GM19351 (cell line): ENCODE data around the gene SHISAL1.
"Not testable (repeated sequence)": the region's sequence is repeated elsewhere in the genome, so short reads cannot be mapped to it uniquely, and the experiment has no call there.

Experiments
- ATAC-seq: cut with Tn5 transposase; IDR thresholded peaks from one replicate; pipeline ENCODE4 v1.9.1; 2021; ENCODE audit warnings: mild to moderate bottlenecking, moderate library complexity; ENCODE audit not compliant: unreplicated experiment

The SHISAL1 gene

DNA sequence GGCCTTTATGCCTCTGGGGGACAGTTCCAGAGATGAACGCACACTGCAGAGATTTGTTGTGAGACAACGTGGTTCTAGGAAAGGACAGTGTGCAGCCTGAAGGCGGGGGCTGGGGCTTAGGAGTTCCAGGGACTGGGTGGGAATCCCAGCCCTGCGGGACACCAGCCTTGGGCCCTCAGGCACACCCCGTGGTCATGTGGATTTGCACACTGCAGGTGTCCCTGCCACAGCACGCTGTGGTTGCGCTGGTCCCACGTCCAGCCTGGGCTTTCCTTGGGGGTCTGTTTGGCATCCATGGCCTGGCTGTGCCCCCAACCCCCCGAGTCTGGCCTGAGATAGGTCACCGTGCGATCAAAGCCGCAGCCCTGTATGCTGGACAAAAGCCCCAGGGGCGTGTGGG is 7.3 kb downstream of the SHISAL1 start:
- ATAC-seq: no peak

DNA sequence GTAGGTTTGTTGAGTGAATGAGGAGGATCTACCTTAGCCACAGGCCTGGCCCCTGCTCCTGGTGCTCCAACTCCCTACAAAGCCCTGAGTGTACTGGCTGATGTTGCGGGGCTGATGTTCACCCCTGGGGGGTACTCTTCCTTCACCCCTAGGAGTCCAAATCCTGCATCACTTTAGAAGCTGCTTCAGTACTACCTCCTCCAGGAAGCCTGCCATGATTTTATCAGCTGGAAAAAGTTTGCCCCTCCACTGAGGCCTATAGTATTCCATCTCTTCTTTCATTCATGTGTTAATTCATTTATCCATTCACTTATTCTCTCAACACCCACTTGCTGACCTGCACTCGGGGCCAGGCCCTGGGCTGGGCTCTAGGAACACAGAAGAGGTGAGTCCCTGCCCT is 7.8 kb downstream of the SHISAL1 start:
- no peak for ATAC-seq

DNA sequence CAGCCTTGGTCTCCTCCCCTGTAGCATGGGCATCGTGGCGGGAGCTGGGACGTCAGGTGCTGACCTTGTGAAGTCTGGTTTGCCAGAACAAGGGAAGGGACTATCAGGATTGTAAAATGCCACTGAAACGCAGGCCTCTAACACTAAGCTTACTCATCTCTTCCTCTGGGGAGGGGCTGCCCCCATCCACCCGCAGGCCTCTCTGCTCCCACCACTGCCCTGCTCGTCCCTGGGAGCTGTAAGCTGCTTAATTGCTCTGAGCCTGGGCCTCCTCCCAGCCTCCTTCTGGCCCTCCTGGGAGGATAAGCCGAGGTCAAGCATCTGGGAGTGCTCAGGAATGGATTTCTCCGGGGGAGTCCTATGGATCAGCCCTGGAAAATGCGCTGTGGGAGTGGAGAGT is 8.4 kb downstream of the SHISAL1 start:
- ATAC-seq: no peak

DNA sequence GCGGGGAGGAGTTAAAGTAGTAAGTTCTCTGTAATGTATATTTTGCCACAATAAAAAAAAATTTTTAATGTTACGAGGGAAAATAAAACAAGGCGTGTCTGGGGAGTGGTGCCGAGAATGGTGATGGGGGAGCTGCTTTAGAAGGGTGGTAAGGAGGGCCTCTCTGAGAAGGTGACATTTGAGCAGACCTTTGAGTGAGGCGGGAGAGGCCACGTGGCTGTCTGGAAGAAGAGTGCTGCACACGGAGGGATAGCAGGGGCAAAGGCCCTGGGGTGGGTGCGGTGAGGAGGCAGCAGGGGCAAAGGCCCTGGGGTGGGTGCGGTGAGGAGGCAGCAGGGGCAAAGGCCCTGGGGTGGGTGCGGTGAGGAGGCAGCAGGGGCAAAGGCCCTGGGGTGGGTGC is 10.4 kb downstream of the SHISAL1 start:
- ATAC-seq: not testable (repeated sequence)

DNA sequence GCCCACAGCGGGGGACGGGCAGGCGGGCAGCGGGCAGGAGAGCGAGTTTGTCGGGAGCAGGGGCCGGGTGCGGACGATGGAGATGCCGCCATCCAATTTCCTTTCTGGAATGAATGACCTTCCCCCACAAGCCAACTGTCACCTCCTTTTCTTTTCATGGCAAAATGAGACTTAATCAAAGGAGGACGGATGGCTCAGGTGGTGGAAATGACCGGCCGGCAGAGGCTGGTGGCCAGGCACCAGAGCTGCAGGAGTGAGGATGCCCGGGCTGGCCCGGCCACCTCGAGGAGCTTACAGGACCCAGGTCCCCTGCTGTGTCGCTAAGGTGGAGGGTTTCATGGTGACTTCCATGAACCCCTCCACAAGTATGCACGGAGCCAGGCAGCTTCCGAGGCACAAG is 11.7 kb downstream of the SHISAL1 start:
- no peak for ATAC-seq

DNA sequence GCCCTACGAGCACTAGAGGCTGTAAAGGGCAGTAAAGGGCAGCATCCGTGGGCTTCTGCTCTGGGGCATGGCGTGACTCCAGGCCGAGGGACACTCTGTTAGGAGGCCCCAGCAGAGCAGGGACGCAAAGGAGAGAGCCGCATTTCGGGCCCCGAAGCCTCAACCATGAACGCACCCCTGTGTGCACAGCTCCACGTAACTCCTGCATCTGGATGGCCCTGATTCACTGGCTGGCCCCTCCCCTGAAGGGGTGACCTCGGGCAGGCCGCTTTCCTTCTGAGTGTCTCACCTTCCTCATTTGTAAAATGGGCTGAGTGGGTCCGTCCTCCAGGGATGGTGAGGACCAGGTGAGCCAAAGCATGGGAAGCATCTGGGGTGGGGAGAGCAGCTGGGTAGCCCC is 13.6 kb downstream of the SHISAL1 start:
- no peak for ATAC-seq

DNA sequence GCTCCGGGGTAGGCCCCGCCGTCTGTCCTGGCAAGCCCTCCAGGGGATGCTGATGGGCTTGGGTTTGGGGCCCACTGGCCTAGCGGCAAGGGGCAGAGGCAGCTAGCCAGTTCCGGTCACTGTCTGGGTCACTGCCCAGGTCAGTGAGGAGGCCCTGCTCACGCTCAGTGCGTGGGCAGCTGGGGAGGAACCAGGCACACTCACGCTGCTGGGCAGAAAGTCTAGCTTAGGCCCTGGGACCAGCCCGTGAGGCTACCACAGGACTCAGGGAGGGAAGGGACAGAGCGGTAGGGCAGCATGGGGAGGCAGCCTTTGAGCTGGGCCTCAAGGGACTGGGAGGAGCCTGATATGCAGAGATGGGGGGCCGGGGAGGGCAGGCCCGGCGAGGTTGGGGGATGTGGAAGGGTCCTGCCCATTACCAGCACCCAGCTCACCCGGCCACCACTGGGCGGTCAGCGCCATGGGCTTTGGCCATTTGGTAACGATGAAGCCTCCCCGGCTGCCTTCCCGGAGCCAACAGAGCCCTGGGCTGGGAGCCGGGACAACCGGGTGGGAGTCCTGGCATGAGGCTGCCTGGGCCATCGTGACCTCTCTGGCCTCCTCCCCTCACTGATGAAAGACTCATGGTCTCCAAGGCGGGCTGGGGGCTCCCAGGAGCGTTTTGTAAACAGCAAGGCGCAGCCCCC is 14.2 kb downstream of the SHISAL1 start:
- ATAC-seq: no peak

DNA sequence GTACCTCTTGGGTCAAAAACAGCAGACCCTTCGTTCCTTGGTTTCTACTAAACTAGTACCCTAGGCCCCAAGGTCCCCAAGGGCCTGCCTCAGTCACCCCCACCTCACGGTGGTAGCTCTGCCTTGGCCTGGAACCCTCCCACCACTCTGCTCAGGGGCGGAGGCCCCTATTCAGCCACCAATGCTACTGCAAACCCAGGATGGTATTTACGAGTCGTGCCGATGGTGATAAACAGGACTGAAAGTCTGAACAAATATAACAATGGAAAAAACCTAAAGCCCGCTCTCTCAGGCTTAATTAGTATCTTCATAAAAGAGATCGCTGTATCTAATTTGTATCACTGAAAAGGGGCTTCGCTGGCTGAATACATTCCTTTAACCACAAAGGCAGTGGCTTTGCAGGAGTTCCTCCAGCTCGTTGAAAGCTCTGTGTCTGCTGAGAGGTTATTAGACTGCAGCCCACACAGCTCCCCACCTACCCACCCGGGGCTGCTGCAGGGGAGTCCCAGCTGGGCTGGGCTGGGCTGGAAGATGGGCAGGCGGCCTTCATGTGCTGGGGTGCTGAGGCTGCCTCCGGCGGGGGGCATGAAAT is 15.2 kb downstream of the SHISAL1 start:
- no peak for ATAC-seq

DNA sequence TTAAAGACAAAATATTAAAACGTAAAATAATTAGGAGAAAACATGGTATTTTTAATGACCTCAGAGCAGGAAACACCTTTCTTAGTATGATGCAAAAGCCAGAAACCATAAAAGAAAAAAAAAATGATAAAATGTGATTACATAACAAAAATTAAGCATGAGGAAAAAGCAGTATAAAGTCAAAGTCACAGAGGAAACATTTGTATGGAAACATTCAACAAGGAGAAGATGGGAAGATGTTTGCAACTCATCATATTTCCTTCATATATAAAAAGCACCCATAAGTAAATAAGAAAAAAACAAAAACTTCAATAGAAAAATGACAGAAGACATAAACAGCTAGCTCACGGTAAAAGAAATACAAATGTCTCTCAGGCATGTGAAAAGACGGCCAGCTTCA is 17.3 kb downstream of the SHISAL1 start:
- no peak for ATAC-seq

DNA sequence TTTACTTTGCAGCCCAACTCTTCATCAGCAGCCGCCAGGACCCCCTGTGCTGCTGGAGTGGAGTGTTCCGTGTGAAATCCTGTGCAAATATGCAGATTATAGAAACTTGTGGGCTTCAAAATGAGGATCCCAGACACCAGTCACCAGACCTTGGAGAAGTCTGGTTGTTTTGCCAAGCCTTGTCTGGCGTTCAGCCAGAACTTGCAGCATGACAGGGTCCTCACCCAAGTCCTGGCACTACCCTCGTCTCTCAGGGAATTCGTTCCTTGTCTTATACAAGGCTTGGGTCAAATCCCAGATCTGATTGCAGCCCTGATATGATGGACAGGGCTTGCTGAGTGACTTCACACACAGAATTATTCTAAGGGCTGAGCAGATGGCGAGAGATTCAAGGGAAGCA is 18.9 kb downstream of the SHISAL1 start:
- ATAC-seq: no peak

DNA sequence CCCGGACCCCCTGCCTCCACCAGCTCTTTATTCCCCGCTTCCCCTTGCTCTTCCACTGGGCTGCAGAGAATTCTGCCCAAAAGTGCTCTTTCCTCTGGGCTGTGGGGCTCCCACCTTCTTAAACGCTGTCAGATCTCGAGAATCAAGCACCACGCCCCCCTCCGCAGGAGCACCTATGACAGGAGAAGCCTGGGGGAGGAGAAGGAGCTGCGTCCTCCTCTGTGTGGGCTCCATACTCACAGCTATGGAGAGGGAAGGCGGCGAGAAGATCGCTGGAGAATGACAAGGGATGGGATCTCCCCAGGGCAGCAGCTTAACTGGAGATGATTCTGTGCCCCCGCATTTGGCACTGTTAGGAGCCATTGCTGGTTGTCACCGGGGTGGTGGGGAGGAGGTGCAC is 19.7 kb downstream of the SHISAL1 start:
- no peak for ATAC-seq

DNA sequence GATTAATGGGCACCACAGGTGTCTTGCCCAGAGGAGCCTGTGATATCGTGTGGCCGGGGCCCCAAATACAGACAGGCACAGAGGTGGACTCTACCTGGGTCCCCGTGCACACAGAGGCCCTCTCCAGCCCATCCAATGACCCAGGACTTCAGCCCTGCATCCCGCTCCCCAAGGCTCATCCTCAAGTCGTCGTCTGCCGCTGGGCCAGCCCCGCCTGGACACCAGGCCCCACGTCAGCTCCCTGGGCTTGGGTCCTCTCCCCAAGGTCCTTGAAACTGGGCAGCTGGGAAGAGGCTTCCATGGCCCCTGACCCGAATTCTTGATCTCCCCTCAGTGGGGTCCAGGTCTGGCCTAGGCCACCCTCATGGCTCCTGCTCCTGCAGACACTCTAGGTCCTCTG is 20.2 kb downstream of the SHISAL1 start:
- ATAC-seq: no peak

DNA sequence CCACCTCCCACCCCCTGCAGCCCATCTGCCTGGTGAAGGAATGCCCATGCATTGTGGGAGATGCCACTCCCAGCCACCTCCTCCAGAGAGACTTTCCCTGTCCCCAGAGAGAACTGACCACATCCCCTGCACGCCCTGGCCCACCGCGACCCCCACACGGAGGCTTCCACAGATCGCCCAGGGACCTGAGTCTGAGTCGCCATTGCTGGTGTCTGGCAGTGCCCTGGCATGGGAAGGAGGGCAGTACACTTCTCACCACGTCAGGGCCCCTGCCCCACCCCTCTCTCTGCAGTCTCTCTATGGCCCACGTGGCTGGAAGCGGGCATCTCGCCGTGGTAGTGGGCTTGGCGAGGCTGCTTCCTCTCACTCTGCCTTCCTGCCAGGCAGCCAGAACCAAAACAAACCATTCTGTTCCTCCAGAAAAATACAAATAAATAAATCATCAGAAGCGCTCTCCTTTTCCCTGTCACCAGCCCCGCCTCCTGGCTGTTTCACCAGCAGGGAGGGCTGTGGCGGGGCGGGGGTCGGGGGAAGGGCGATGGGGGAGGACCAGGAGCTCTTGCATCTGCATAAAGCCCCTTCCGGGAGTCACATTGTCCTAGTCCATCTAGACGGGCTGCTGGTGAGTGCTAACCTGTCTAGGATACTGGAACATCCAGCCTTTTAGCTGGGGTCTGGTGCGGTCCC is 20.9 kb downstream of the SHISAL1 start:
- no peak for ATAC-seq

DNA sequence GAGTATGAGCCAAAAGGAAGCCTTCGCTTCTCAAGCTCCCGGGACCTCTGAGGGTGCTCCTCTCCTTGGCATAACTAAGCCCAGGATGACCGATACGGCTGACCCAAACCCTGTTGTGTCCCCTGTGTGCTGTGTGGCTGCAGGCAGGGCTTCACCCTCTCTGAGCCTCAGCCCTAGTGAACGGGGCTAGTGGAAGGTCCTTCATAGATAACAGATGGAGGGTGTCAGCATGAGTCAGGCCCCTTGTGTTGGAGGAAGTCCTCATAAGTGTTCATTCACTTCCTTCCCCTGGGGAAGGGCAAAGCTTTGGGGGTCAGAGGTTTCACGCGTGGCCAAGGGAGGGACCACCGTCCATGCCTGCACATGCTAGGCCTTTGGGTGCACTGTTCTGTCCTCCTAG is 21.5 kb downstream of the SHISAL1 start:
- ATAC-seq: no peak

DNA sequence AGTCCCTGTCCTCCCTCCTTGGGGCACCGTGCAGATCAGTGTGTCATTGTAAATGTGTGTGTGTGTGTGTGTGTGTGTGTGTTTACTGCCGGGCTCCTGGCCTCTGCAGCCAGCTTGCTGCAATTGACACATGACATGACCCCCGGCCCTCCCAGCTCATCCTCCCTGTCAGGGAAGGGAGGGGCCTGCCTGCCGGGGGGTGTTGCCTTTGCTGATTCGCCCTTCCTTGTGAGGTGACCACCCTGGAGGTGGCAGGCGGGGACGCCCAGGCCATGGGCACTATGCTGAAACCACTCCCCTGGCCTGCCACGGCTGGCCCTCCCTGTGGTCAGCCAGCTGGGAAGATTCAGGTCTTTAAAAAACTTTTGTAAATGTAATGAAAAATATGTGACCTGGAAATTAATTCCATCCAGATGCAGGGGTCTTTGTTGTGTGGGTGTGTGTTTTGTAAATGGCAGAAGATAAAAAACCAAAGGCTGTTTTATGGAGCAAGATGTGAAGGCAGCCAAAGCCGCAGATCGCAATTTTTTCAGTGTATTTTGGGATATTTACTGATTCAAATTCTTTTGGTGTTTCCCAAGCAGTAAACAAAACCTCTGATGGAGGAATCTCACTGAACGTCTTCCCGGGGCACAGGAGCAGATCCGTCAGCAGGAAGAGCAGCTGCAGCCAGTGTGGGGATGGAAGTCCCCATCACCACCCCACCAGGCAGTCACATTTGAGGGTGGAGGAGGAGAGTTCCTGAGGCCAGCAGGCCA is 23.2 kb downstream of the SHISAL1 start:
- no peak for ATAC-seq

DNA sequence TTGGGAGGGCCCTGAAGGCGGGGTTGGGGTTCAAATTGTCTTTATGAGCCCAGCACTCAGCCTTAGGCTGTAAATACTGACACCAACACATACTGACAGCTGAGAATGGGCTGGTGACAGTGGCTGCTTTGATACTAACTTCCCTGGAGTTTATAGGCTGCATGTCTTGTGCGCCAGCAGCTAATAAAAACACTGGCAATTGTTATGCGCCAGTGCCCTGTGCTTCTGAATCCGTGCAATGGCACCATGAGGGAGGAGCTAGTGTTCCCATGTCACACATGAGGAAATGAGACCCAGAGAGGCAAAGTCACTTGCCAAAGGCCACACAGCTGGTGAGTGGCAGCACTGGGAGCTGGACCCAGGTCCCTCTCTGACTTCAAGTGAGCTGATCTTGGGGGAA is 23.8 kb downstream of the SHISAL1 start:
- ATAC-seq: no peak

DNA sequence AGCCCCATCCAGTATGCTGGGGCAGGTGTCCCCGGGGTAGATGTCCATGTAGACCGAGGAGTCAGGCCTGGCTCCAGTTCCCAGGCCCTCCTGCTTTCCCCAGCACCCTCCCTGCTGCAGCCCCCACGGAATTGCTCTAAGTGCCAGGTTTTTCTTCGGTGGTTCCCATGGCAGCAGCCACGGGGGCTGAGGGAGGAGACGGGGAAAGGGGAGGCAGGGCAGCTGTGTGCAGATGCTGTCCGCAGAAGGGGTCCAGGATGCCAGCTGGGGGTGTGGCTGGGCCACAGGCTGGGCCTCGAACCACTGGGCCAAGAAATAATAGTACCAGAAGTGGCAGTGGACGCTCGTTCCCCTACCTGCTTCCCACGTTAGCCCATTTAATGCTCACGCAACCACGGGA is 25.0 kb downstream of the SHISAL1 start:
- ATAC-seq: no peak

DNA sequence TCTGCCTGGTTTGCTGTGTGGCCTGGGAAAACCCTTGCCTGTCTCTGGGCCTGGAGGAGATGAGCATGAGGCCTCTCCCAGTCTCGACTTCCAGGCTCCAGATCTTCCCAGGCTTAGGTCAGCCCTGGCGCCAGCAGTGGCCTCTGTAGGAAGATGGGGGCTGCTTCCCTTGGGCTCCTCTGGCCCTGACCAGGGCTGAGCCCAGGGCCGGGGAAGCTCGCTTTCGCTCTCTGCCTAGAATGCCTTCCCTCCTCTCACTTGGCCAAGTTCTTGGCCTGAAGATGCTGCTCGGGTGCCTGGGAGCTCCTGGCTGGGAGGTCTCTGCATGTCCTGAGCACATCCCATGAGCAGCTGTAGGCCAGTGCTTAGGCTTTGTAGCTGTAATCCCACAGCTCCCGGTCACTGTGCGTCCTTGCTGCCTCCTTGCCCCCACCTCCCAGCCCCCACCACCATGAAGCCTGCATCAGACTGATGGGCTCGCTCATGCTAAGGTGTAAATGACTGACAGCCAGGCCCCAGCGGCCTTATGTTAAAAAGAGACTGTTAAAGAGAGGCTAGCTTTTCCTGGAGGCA is 25.5 kb downstream of the SHISAL1 start:
- ATAC-seq: no peak

DNA sequence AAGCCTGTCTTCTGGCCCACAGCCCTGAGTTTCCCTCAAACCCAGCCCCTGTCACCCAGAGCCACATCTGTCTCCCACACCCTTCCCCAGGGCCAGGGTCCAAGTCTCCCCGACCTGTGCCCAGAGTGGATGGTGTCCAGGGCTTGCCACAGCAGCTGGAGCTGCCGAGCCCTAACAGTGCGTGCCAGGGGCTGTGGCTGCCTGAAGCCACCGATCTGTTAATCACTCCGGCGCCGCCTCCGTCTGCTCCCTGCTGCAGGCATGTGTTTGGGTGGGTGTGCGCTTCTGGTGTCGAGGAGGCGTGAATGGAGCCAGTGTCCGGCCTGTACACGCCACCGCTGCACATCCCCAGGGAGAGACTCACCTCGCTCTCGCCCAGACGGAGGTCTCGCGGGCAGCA is 26.1 kb downstream of the SHISAL1 start:
- ATAC-seq: no peak

DNA sequence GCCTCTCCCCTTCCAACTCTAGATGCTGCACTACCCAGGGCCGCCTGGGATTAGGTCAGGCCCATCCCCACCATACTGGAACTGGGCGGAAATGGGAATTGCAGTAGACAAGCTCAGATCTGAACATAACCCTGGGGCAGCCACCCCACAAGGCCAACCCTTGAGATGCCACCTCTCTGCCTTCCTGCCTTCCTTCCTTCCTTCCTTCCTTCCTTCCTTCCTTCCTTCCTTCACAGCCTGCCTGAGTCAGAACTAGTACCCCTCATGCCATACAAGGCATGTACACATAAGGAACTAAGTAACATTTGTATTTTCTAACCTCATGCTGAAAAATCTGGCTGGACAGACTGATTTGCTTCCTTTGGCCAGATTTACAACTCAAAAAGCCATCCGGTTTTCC is 28.0 kb downstream of the SHISAL1 start:
- no peak for ATAC-seq
